Left lung (tissue), 10 donors: ENCODE measurements around the gene ACOT7. TPM values are rescaled to one million over a fixed set of nuclear protein-coding genes. Genes with fewer than 3 reads are reported as not detected.

Experiments
- ATAC-seq: fragments of 200-7000 bp; cut with Tn5 transposase; one replicate; pipeline ENCODE4 v1.9.1; 2020; ENCODE audit warnings: moderate library complexity
- DNase-seq, 4 donors: peaks; one replicate each; pipeline ENCODE4 v3.0.0-alpha.2; 2013 to 2020
- H3K27ac ChIP-seq, 2 donors: fragments of 200-600 bp; sonication (generic) in 1 of 2; one replicate each; pipeline versions ENCODE4 v1.5.0 to v1.8.0; 2020 to 2021
- H3K27me3 ChIP-seq, 2 donors: fragments of 200-600 bp; sonication (generic) in 1 of 2; one replicate each; pipeline versions ENCODE4 v1.5.0 to v1.8.0; 2020 to 2021
- H3K36me3 ChIP-seq, 2 donors: fragments of 200-600 bp; sonication (generic) in 1 of 2; one replicate each; pipeline versions ENCODE4 v1.5.0 to v1.8.0; 2020 to 2021
- H3K4me1 ChIP-seq, 2 donors: fragments of 200-600 bp; one replicate each; pipeline ENCODE4 v1.8.0; 2021
- H3K4me3 ChIP-seq, 2 donors: fragments of 200-600 bp; sonication (generic) in 1 of 2; one replicate each; pipeline versions ENCODE4 v1.5.0 to v1.8.0; 2020 to 2021; ENCODE audit warnings: mild to moderate bottlenecking in 1 of 2
- H3K9me3 ChIP-seq, 2 donors: fragments of 200-600 bp; sonication (generic) in 1 of 2; one replicate each; pipeline versions ENCODE4 v1.5.0 to v1.8.0; 2020 to 2021
- CTCF ChIP-seq, 2 donors: fragments of 200-600 bp; sonication (generic) in 1 of 2; IDR thresholded peaks; one replicate each; pipeline versions ENCODE4 v1.5.0 to v1.8.0; 2021; ENCODE audit warnings: antibody characterized with exemption in 2 of 2
- intact Hi-C, 2 donors: fragments of 100-400 bp; cut with DNase I; formaldehyde crosslinking; loops; one replicate each; pipeline versions ENCODE4 v1.11.2 to v1.14.2; 2022
- polyA plus RNA-seq, 6 donors: library from polyadenylated mRNA; unstranded; fragments of 120-200 nt; gene quantifications; one replicate each; pipeline ENCODE4 v1.2.1, GENCODE V29; 2013; ENCODE audit not compliant: insufficient read length in 6 of 6
- total RNA-seq, 2 donors: library from RNA; stranded (reverse); fragmentation: NEBNext Ultra II Directional; extraction: Animal tissue kit (Norgen Biotek cat#: 25700); gene quantifications; one replicate each; pipeline ENCODE4 v1.2.1, GENCODE V29; 2021
- donor health status: DM: no; HTN: yes; CAD: no.
- donor health status: DM: no; HTN: no; CAD: no.

The ACOT7 gene
- total and polyA plus RNA-seq, 8 donors = 13.1 to 30.1 (median 14.9) TPM

GRCh38 chr1:6392809-6393399, 663 bp downstream of the ACOT7 start:
- H3K4me1 ChIP-seq = peaks cover 11 to 19% of the 10 kb centered on the region in 2 donors
- H3K27ac ChIP-seq = peak overlapping the region; percentile 97 to 98
- H3K36me3 ChIP-seq = no peaks in the 10 kb centered on the region
- H3K9me3 ChIP-seq = no peaks in the 10 kb centered on the region
- DNase-seq (no peak), ATAC-seq (peak; percentile 16)
- intact Hi-C loops = no loop called here
- no peak for TF ChIP-seq CTCF (IDR thresholded peaks at IDR 0.05)
- H3K4me3 ChIP-seq = peak overlapping the region; percentile 42 to 61
- H3K27me3 ChIP-seq = peaks cover 0 to 12% of the 10 kb centered on the region in 2 donors

DNA sequence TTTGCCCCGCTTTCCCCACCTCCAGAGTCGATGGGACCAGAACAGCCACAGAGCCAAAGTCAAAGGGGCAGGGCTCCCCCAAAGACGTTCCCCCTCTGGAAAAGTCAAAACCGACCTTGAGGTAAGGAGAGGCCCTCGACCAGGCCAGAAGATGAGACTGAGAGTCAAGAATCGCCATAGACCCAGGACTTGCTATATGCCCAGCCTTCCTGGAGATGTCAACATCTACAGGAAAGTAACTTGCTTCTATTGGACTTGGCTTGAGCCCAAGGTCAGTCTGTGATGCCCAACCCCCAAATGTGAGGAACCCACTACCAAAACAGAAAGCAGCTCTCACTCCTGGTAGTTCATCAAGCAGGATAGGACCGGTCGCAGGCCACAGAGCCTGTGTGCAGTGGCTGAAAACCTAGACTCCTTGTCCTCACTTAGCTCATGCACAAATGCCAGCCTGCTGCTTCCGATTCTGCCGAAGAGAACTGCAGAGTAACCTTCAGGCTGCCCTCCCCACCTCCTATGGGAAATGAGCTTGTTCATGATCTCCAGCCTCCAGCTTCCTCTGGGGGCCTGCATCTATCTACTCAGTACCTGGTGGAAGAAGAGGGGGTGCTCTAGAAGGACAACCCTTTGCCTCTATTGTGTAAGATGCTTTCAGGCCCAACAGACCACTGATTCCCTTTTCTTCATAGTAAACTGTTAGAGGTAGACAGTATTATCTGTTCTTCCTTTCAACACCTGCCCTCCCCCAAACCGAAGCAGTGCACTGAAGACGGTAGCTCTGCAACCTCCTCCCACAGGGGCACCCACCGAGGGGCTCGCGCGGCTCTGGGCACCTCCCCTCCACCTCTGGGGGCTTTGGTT, 1.4 kb downstream of the ACOT7 start:
- DNase-seq = no peak
- peaks cover 11 to 19% of the 10 kb centered on the region in 2 donors for H3K4me1 ChIP-seq
- H3K36me3 ChIP-seq = no peaks in the 10 kb centered on the region
- H3K27ac ChIP-seq = peak overlapping the region in 1 of 2 donors; percentile 97
- ATAC-seq = no peak
- H3K4me3 ChIP-seq = peak overlapping the region; percentile 42 to 61
- no peaks in the 10 kb centered on the region for H3K9me3 ChIP-seq
- peaks cover 0 to 12% of the 10 kb centered on the region in 2 donors for H3K27me3 ChIP-seq
- no peak for TF ChIP-seq CTCF (IDR thresholded peaks at IDR 0.05)
- intact Hi-C loops = no loop called here

DNA sequence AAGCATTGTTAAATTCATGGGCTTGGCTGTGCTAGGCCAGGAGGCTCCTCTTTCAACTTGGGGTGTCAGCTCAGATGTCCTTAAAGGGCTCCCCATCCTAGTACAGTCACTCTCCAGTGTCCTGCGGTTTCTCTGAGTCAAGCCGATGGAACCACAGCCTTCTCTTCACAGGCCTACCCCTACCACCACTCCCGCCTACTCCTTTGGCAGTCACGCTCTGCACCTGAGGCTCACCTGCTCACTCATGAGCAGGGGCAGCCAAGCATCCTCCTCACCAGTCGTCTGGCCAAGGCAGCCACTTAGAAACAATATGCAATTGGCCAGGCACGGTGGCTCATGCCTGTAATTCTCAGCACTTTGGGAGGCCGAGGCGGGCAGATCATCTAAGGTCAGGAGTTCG, 3.6 kb downstream of the ACOT7 start:
- Histone ChIP-seq H3K36me3 (no peaks in the 10 kb centered on the region), H3K27me3 (peaks cover 0 to 12% of the 10 kb centered on the region in 2 donors), H3K9me3 (no peaks in the 10 kb centered on the region), H3K4me1 (peaks cover 11 to 26% of the 10 kb centered on the region in 2 donors), H3K4me3 (no peak overlapping the region), H3K27ac (no peak overlapping the region)
- ATAC-seq = no peak
- DNase-seq = no peak
- TF ChIP-seq CTCF (IDR thresholded peaks at IDR 0.05) = no peak
- intact Hi-C loops = no loop called here

DNA sequence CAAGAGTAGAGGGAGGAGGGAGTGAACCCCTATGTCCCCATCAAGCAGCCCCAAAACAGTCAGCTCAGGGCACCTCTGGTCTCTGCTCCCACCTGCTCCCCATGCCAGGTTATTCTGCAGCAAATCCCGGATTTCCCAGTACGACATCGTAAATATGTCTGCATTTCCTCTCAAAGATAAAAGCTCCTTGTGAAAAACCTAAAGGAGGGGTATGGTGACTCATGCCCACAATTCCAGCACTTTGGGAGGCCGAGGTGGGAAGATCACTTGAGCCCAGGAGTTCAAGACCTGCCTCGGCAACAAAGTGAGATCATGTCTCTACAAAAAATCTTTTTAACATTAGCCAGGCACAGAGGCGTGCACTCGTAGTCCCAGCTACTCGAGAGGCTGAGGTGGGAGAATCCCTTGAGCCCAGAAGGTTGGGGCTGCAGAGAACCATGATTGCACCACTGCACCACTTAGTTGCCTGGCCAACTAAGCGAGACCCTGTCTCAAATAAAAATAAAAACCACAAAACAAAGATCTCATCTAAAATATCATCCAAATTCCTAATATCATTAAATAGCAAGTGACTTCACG, 7.1 kb downstream of the ACOT7 start:
- no peak for TF ChIP-seq CTCF (IDR thresholded peaks at IDR 0.05)
- no peak overlapping the region for H3K27ac ChIP-seq
- no peaks in the 10 kb centered on the region for H3K36me3 ChIP-seq
- H3K9me3 ChIP-seq = peaks cover 0 to 4% of the 10 kb centered on the region in 2 donors
- H3K4me1 ChIP-seq = peaks cover 0 to 7% of the 10 kb centered on the region in 2 donors
- ATAC-seq (no peak), DNase-seq (no peak)
- H3K27me3 ChIP-seq = no peaks in the 10 kb centered on the region
- intact Hi-C loops = no loop called here
- no peak overlapping the region for H3K4me3 ChIP-seq
